HAP-1 (cell line): ENCODE measurements around the gene THRB.
A peak's percentile ranks its signal among the peaks of the same experiment; 100 is the strongest.

ENCODE experiments used
- DNase-seq, 2 experiments: peaks; one replicate each; pipeline ENCODE4 v3.0.0-alpha.2; 2016 to 2020; ENCODE audit warnings: low spot score in 2 of 2
- H3K27me3 ChIP-seq: fragments of 250-450 bp; sonication (Bioruptor Pico); 2 replicates; pipeline ENCODE4 v1.5.1; 2020; ENCODE audit warnings: low read depth, mild to moderate bottlenecking, moderate library complexity
- H3K36me3 ChIP-seq: fragments of 250-450 bp; sonication (Bioruptor Pico); replicated peaks from 2 replicates; pipeline ENCODE4 v1.5.1; 2020; ENCODE audit warnings: mild to moderate bottlenecking
- H3K4me1 ChIP-seq: fragments of 250-450 bp; sonication (Bioruptor Pico); 2 replicates; pipeline ENCODE4 v1.5.1; 2020; ENCODE audit warnings: mild to moderate bottlenecking
- H3K4me3 ChIP-seq: fragments of 250-450 bp; sonication (Bioruptor Pico); 2 replicates; pipeline ENCODE4 v1.5.1; 2020; ENCODE audit warnings: mild to moderate bottlenecking, moderate library complexity
- H3K9me3 ChIP-seq: fragments of 250-450 bp; sonication (Bioruptor Pico); 2 replicates; pipeline ENCODE4 v1.5.1; 2020; ENCODE audit warnings: mild to moderate bottlenecking, moderate library complexity
- in situ Hi-C: fragments of 300-500 bp; cut with MboI; formaldehyde crosslinking; loops from 3 replicates; pipeline ENCODE4 v1.14.3; 2020; ENCODE audit warnings: low sequenced_read_pairs, inconsistent platforms, mixed read lengths

Gene THRB

GRCh38 chr3:24522146-24522579, 27.5 kb upstream of the THRB start:
- Histone ChIP-seq H3K36me3 (no peaks in the 10 kb centered on the region), H3K27me3 (no peaks in the 10 kb centered on the region), H3K9me3 (no peaks in the 10 kb centered on the region), H3K4me3 (peak overlapping the region; percentile 35), H3K4me1 (peaks cover 59% of the 10 kb centered on the region)
- DNase-seq = peak in 1 of 2 experiments; percentile 51
- in situ Hi-C loops = no loop called here

GRCh38 chr3:24521420-24522145, 26.9 kb upstream of the THRB start:
- in situ Hi-C loops = no loop called here
- H3K27me3 ChIP-seq = no peaks in the 10 kb centered on the region
- H3K4me3 ChIP-seq = peak overlapping the region; percentile 35
- H3K4me1 ChIP-seq = peaks cover 53% of the 10 kb centered on the region
- no peaks in the 10 kb centered on the region for H3K9me3 ChIP-seq
- peak in 1 of 2 experiments; percentile 69 for DNase-seq
- H3K36me3 ChIP-seq = no peaks in the 10 kb centered on the region

- Histone ChIP-seq H3K4me1 (peaks cover 48% of the 10 kb centered on the region), H3K27me3 (no peaks in the 10 kb centered on the region), H3K9me3 (no peaks in the 10 kb centered on the region), H3K4me3 (peak overlapping the region; percentile 35), H3K36me3 (no peaks in the 10 kb centered on the region)
- in situ Hi-C loops = no loop called here
- peak in 1 of 2 experiments; percentile 44 for DNase-seq
Observed at GRCh38 chr3:24520976-24521419, 26.3 kb upstream of the THRB start.

GRCh38 chr3:24520101-24520495, 25.4 kb upstream of the THRB start:
- in situ Hi-C loops = no loop called here
- Histone ChIP-seq H3K4me3 (no peak overlapping the region), H3K9me3 (no peaks in the 10 kb centered on the region), H3K27me3 (no peaks in the 10 kb centered on the region), H3K4me1 (peaks cover 42% of the 10 kb centered on the region), H3K36me3 (no peaks in the 10 kb centered on the region)
- DNase-seq = no peak

- Histone ChIP-seq H3K27me3 (no peaks in the 10 kb centered on the region), H3K36me3 (no peaks in the 10 kb centered on the region), H3K4me1 (peaks cover 42% of the 10 kb centered on the region), H3K9me3 (no peaks in the 10 kb centered on the region), H3K4me3 (no peak overlapping the region)
- in situ Hi-C loops = no loop called here
- peak; percentile 71 to 85 for DNase-seq
Observed at GRCh38 chr3:24519368-24520100, 24.9 kb upstream of the THRB start.

GRCh38 chr3:24518990-24519367, 24.3 kb upstream of the THRB start:
- no peak for DNase-seq

GRCh38 chr3:24514119-24514518, 19.5 kb upstream of the THRB start:
- Histone ChIP-seq H3K36me3 (no peaks in the 10 kb centered on the region), H3K4me3 (no peak overlapping the region), H3K27me3 (no peaks in the 10 kb centered on the region), H3K9me3 (no peaks in the 10 kb centered on the region), H3K4me1 (peaks cover 17% of the 10 kb centered on the region)
- in situ Hi-C loops = no loop called here
- peak; percentile 66 to 75 for DNase-seq

More at GRCh38 chr3:24518990-24519367, 24.3 kb upstream of the THRB start:
- H3K9me3 ChIP-seq = no peaks in the 10 kb centered on the region
- no peaks in the 10 kb centered on the region for H3K36me3 ChIP-seq
- H3K4me1 ChIP-seq = peaks cover 47% of the 10 kb centered on the region
- no peak overlapping the region for H3K4me3 ChIP-seq
- in situ Hi-C loops = no loop called here
- no peaks in the 10 kb centered on the region for H3K27me3 ChIP-seq

GRCh38 chr3:24513463-24513862, 18.8 kb upstream of the THRB start:
- H3K4me1 ChIP-seq = peaks cover 18% of the 10 kb centered on the region
- no peaks in the 10 kb centered on the region for H3K27me3 ChIP-seq
- H3K4me3 ChIP-seq = no peak overlapping the region
- no peak for DNase-seq
- H3K36me3 ChIP-seq = no peaks in the 10 kb centered on the region
- in situ Hi-C loops = no loop called here
- H3K9me3 ChIP-seq = no peaks in the 10 kb centered on the region

GRCh38 chr3:24512564-24513197, 18.0 kb upstream of the THRB start:
- Histone ChIP-seq H3K4me1 (peaks cover 22% of the 10 kb centered on the region), H3K36me3 (no peaks in the 10 kb centered on the region), H3K27me3 (no peaks in the 10 kb centered on the region), H3K4me3 (no peak overlapping the region), H3K9me3 (no peaks in the 10 kb centered on the region)
- no peak for DNase-seq
- in situ Hi-C loops = no loop called here

- Histone ChIP-seq H3K4me3 (no peak overlapping the region), H3K36me3 (no peaks in the 10 kb centered on the region), H3K4me1 (peaks cover 22% of the 10 kb centered on the region), H3K27me3 (no peaks in the 10 kb centered on the region), H3K9me3 (no peaks in the 10 kb centered on the region)
- in situ Hi-C loops = no loop called here
- DNase-seq = no peak
Observed at GRCh38 chr3:24510030-24510648, 15.5 kb upstream of the THRB start.

- H3K4me1 ChIP-seq = peaks cover 12% of the 10 kb centered on the region
- DNase-seq = no peak
- in situ Hi-C loops = no loop called here
- H3K9me3 ChIP-seq = no peaks in the 10 kb centered on the region
- H3K36me3 ChIP-seq = no peaks in the 10 kb centered on the region
- no peak overlapping the region for H3K4me3 ChIP-seq
- no peaks in the 10 kb centered on the region for H3K27me3 ChIP-seq
Observed at GRCh38 chr3:24508423-24508839, 13.8 kb upstream of the THRB start.

GRCh38 chr3:24507776-24508422, 13.2 kb upstream of the THRB start:
- peaks cover 6% of the 10 kb centered on the region; the same call in 1 of the 2 replicates for H3K4me1 ChIP-seq
- H3K27me3 ChIP-seq = no peaks in the 10 kb centered on the region
- no peak for DNase-seq
- H3K9me3 ChIP-seq = no peaks in the 10 kb centered on the region
- in situ Hi-C loops = no loop called here
- H3K36me3 ChIP-seq = no peaks in the 10 kb centered on the region
- H3K4me3 ChIP-seq = no peak overlapping the region
